NT2/D1 (cell line): ENCODE data around the gene ADD3.

Source experiments
- DNase-seq: peaks from one replicate; pipeline ENCODE4 v3.0.0-alpha.2; 2011; ENCODE audit warnings: low read depth, low spot score
- H3K27me3 ChIP-seq: 2 replicates; pipeline ENCODE4 v1.6.0; 2011; ENCODE audit warnings: mild to moderate bottlenecking; ENCODE audit not compliant: insufficient read length, insufficient read depth
- H3K36me3 ChIP-seq: 2 replicates; pipeline ENCODE4 v1.6.1; 2011; ENCODE audit warnings: mild to moderate bottlenecking, low read length, mixed read lengths; ENCODE audit not compliant: insufficient read depth, insufficient read length
- H3K4me1 ChIP-seq: 2 replicates; pipeline ENCODE4 v1.5.1; 2011; ENCODE audit not compliant: insufficient read depth, insufficient read length
- H3K4me3 ChIP-seq: 2 replicates; pipeline ENCODE4 v1.5.1; 2011; ENCODE audit warnings: low read depth; ENCODE audit not compliant: insufficient read length
- H3K9ac ChIP-seq: 2 replicates; pipeline ENCODE4 v1.6.0; 2011; ENCODE audit warnings: low read depth; ENCODE audit not compliant: insufficient read length
- H3K9me3 ChIP-seq: 2 replicates; pipeline ENCODE4 v1.5.1; 2011; ENCODE audit warnings: mild to moderate bottlenecking, low read length; ENCODE audit not compliant: insufficient read depth
- SUZ12 ChIP-seq: IDR thresholded peaks from 2 replicates; pipeline ENCODE4 v1.6.1; 2011; ENCODE audit not compliant: insufficient read length, insufficient read depth; ENCODE audit errors: extremely low read depth
- YY1 ChIP-seq: IDR thresholded peaks from 2 replicates; pipeline ENCODE4 v1.6.1; 2011; ENCODE audit not compliant: insufficient read length, insufficient read depth
- ZNF274 ChIP-seq: IDR thresholded peaks from 2 replicates; pipeline ENCODE4 v1.6.1; 2011; ENCODE audit warnings: mild to moderate bottlenecking, low read depth, low read length

The ADD3 gene

DNA sequence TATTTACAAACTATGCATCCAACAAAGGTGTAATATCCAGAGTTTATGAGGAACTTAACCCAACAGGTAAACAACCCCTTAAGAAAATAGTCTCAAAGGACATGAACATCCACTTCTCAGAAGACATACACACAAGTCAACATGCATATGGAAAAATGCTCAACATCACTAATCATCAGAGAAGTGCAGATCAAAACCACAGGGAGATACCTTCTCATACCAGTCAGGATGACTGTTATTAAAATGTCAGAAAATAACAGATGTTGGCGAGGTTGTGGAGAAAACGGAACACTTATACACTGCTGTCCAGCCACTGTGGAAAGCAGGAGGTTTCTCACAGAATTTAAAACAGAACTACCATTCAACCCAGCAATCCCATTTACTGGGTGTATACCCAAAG is 84.0 kb downstream of the ADD3 start:
- no peaks in the 10 kb centered on the region for H3K4me1 ChIP-seq
- TF ChIP-seq YY1 (no peak), ZNF274 (no peak), SUZ12 (no peak)
- no peak overlapping the region for H3K9ac ChIP-seq
- DNase-seq: no peak
- H3K27me3 ChIP-seq: no peaks in the 10 kb centered on the region
- no peaks in the 10 kb centered on the region for H3K9me3 ChIP-seq
- H3K4me3 ChIP-seq: no peak overlapping the region
- no peaks in the 10 kb centered on the region for H3K36me3 ChIP-seq

GRCh38 chr10:110093722-110094121 is 85.9 kb downstream of the ADD3 start:
- H3K9me3 ChIP-seq: no peaks in the 10 kb centered on the region
- DNase-seq: no peak
- H3K9ac ChIP-seq: no peak overlapping the region
- no peaks in the 10 kb centered on the region for H3K36me3 ChIP-seq
- TF ChIP-seq YY1 (no peak), ZNF274 (no peak), SUZ12 (no peak)
- H3K27me3 ChIP-seq: no peaks in the 10 kb centered on the region
- H3K4me3 ChIP-seq: no peak overlapping the region
- H3K4me1 ChIP-seq: no peaks in the 10 kb centered on the region

GRCh38 chr10:110094786-110095185 is 87.0 kb downstream of the ADD3 start:
- TF ChIP-seq YY1 (no peak), ZNF274 (no peak), SUZ12 (no peak)
- Histone ChIP-seq H3K4me3 (no peak overlapping the region), H3K27me3 (no peaks in the 10 kb centered on the region), H3K36me3 (no peaks in the 10 kb centered on the region), H3K4me1 (no peaks in the 10 kb centered on the region), H3K9me3 (no peaks in the 10 kb centered on the region), H3K9ac (no peak overlapping the region)
- DNase-seq: no peak

DNA sequence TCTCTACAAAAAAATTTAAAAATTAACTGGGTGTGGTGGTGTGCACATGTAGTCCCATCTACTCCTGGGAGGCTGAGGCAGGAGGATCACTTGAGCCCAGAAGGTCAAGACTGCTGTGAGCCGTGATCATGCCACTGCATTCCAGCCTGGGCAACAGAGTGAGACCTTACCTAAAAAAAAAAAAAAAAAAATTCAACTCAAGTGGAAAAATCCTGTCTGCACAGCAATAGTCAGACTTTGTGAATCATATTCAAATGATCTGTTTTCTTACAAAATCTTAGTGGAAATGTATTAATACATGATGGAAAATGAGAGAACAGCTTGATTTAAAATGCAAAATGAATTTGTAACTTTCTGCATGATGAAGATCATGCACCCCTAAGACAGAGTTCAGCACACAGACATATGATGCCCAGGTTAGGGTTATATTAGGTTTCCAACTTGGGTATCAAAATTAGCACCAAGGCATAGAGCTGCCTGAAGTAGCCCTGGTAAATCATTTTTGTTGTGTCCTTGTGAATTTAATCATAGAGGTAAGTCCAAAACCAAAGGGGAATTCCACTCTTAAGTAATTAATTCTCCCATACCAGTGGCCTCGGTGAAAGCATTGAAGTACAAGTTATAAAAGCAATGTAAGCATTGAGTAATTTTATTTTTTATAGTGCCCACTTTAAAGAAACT is 93.8 kb downstream of the ADD3 start:
- Histone ChIP-seq H3K9me3 (no peaks in the 10 kb centered on the region), H3K36me3 (peaks cover 13% of the 10 kb centered on the region), H3K9ac (no peak overlapping the region), H3K4me1 (no peaks in the 10 kb centered on the region), H3K27me3 (no peaks in the 10 kb centered on the region), H3K4me3 (no peak overlapping the region)
- TF ChIP-seq SUZ12 (no peak), ZNF274 (no peak), YY1 (no peak)
- no peak for DNase-seq

- Histone ChIP-seq H3K27me3 (no peaks in the 10 kb centered on the region), H3K4me3 (no peak overlapping the region), H3K9me3 (no peaks in the 10 kb centered on the region), H3K9ac (no peak overlapping the region), H3K36me3 (peaks cover 13% of the 10 kb centered on the region), H3K4me1 (no peaks in the 10 kb centered on the region)
- TF ChIP-seq YY1 (no peak), ZNF274 (no peak), SUZ12 (no peak)
- no peak for DNase-seq
Measured at GRCh38 chr10:110103921-110104461, 96.2 kb downstream of the ADD3 start.

- no peak overlapping the region for H3K9ac ChIP-seq
- no peak for DNase-seq
- H3K4me1 ChIP-seq: no peaks in the 10 kb centered on the region
- H3K9me3 ChIP-seq: no peaks in the 10 kb centered on the region
- H3K27me3 ChIP-seq: no peaks in the 10 kb centered on the region
- TF ChIP-seq YY1 (no peak), ZNF274 (no peak)
- no peak overlapping the region for H3K4me3 ChIP-seq
- peaks cover 8% of the 10 kb centered on the region for H3K36me3 ChIP-seq
Measured at GRCh38 chr10:110105873-110106272, 98.1 kb downstream of the ADD3 start.

GRCh38 chr10:110107430-110107829 is 99.6 kb downstream of the ADD3 start:
- Histone ChIP-seq H3K4me1 (no peaks in the 10 kb centered on the region), H3K27me3 (no peaks in the 10 kb centered on the region), H3K9me3 (no peaks in the 10 kb centered on the region), H3K4me3 (no peak overlapping the region), H3K36me3 (no peaks in the 10 kb centered on the region), H3K9ac (no peak overlapping the region)
- no peak for DNase-seq
- TF ChIP-seq ZNF274 (no peak), YY1 (no peak), SUZ12 (no peak)
